Mucosa of descending colon (tissue), 3 donors: ENCODE measurements around the gene VSIG10. TPM values are rescaled to one million over a fixed set of nuclear protein-coding genes. Genes with fewer than 3 reads are reported as not detected.
A peak's percentile ranks its signal among the peaks of the same experiment; 100 is the strongest.

Source experiments
- ATAC-seq: fragments of 200-7000 bp; cut with Tn5 transposase; one replicate; pipeline ENCODE4 v1.9.1; 2020; ENCODE audit warnings: mild to moderate bottlenecking, moderate library complexity
- DNase-seq, 3 donors: peaks; one replicate each; pipeline ENCODE4 v3.0.0-alpha.2; 2020
- H3K36me3 ChIP-seq: fragments of 200-600 bp; one replicate; pipeline ENCODE4 v1.8.0; 2021; ENCODE audit warnings: low read depth, mild to moderate bottlenecking
- H3K4me1 ChIP-seq: fragments of 200-600 bp; one replicate; pipeline ENCODE4 v1.8.0; 2021; ENCODE audit warnings: low read depth, mild to moderate bottlenecking
- H3K4me3 ChIP-seq: fragments of 200-600 bp; one replicate; pipeline ENCODE4 v1.8.0; 2021; ENCODE audit warnings: mild to moderate bottlenecking
- H3K9me3 ChIP-seq: fragments of 200-600 bp; one replicate; pipeline ENCODE4 v1.8.0; 2021; ENCODE audit warnings: mild to moderate bottlenecking
- CTCF ChIP-seq: fragments of 200-600 bp; IDR thresholded peaks from one replicate; pipeline ENCODE4 v1.8.0; 2022; ENCODE audit warnings: antibody characterized with exemption, mild to moderate bottlenecking
- intact Hi-C, 2 donors: fragments of 100-400 bp; cut with DNase I in 1 of 2; cut with micrococcal nuclease in 1 of 2; formaldehyde crosslinking; loops; one replicate each; pipeline versions ENCODE4 v1.11.0 to v1.11.1; 2022; cut with DNase I, micrococcal nuclease
- total RNA-seq, 3 donors: library from RNA; stranded (reverse); fragmentation: NEBNext Ultra II Directional in 2 of 3; extraction: Animal tissue kit (Norgen Biotek cat#: 25700) in 2 of 3; gene quantifications; one replicate each; pipeline versions ENCODE4 v1.2.1 to v1.2.4, GENCODE V29; 2021 to 2023
- donor health status: DM: no; HTN: no; CAD: no; lungs with moderate emphysema.
- donor health status: DM: no; HTN: no; CAD: no.
- donor health status: DM: no; HTN: yes; CAD: no.

Gene VSIG10
- total RNA-seq, 3 donors from 2014 or later, result 56.2 to 131 (median 68.7) TPM

DNA sequence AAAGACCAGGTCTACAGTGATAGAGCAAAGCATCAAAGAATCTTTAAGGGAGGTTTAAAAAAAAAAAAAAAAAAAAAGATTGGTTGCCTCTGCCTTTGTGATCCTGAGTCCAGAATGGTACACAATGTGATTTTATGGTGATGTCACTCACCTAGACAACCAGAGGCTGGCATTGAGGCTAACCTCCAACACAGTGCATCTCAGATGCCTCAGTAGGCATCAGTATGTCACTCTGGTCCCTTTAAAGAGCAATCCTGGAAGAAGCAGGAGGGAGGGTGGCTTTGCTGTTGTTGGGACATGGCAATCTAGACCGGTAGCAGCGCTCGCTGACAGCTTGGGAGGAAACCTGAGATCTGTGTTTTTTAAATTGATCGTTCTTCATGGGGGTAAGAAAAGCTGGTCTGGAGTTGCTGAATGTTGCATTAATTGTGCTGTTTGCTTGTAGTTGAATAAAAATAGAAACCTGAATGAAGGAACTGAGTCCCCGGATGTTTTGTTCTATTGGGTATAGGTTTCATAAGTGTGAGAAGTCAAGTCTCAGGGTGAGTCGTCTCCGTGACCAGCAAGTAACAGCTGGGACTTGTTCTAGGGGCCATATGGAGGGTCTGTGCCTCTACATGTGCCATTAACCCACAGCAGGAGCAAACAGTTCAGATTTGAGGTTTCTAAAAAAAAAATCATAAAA is 41.4 kb upstream of the VSIG10 start:
- Histone ChIP-seq H3K36me3 (peaks cover 10% of the 10 kb centered on the region), H3K4me1 (peaks cover 2% of the 10 kb centered on the region), H3K9me3 (no peaks in the 10 kb centered on the region), H3K4me3 (no peak overlapping the region)
- intact Hi-C loops, result no loop called here
- TF ChIP-seq CTCF, result no peak
- no peak for DNase-seq
- no peak for ATAC-seq

DNA sequence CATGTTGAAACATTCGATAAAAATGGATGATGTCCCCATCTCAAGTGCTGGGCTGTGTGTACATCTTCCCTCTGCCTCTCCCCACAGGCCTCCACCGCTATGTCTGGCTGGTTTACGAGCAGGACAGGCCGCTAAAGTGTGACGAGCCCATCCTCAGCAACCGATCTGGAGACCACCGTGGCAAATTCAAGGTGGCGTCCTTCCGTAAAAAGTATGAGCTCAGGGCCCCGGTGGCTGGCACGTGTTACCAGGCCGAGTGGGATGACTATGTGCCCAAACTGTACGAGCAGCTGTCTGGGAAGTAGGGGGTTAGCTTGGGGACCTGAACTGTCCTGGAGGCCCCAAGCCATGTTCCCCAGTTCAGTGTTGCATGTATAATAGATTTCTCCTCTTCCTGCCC is 40.7 kb upstream of the VSIG10 start:
- Histone ChIP-seq H3K4me3 (no peak overlapping the region), H3K36me3 (peaks cover 10% of the 10 kb centered on the region), H3K9me3 (no peaks in the 10 kb centered on the region), H3K4me1 (peaks cover 2% of the 10 kb centered on the region)
- TF ChIP-seq CTCF, result no peak
- intact Hi-C loops, result no loop called here
- no peak for DNase-seq
- no peak for ATAC-seq

DNA sequence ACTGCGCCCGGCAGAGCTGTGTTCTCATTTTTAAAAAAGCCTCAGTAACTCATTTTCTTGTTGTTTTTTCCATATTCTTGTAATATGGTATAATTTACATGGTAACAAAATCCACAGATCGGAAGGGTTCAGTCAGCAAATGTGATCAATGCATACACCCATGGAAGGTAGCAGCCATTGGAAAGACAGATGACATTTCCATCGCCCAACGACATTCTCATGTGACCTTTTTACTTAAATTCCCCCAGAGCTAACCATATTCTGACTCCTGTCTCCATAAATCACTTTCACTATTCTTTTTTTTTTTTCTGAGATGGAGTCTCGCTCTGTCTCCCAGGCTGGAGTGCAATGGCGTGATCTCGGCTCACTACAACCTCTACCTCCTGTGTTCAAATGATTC is 37.0 kb upstream of the VSIG10 start:
- Histone ChIP-seq H3K4me3 (no peak overlapping the region), H3K4me1 (peaks cover 8% of the 10 kb centered on the region), H3K36me3 (peaks cover 5% of the 10 kb centered on the region), H3K9me3 (no peaks in the 10 kb centered on the region)
- no peak for DNase-seq
- intact Hi-C loops, result no loop called here
- ATAC-seq, result no peak
- TF ChIP-seq CTCF, result no peak

DNA sequence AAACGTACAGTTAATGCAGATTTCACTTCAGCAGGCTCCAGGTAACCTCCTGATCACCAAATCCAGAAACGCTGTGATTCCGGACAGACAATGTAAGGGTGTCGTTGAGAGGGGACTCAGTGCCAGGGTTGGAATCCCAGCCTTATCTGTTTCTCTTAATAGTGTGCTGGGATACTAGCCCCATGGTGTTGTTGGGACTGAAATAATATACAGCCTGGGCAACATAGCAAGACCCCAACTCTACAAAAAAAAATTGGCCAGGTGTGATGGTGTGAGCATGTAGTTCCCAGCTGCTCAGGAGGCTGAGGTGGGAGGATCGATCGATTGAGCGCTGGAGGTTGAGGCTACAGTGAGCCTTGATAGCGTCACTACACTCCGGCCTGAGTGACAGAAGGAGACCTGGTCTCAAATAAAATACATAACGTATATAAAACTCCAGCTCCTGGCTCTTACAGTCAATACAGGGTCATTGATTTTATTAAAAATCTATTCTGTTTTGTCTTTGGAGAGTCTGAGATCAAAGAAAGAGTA is 33.4 kb upstream of the VSIG10 start:
- no peak for ATAC-seq
- intact Hi-C loops, result no loop called here
- H3K4me1 ChIP-seq, result peaks cover 10% of the 10 kb centered on the region

DNA sequence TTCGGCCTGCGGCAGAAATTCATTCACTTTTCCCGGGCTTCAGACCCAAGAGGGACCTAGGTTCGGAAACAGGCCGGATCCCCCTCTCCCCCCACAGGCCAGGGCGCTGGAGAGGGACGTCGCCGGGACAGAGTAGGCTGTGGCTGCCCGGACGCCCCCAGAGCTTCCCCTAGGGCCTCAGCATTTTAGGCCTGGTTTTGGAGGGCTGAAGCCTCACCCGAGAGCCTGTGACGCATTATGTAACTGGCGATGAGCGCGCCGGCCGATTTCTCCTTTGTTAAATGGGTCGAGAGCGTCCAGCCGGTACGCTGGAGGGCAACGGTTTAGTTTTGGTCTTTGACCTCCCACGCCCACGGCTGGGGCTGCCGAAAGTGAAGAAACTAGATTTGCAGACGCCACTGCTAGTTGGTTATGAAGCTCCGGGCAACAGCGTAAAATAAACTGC is 32.8 kb upstream of the VSIG10 start:
- intact Hi-C loops, result no loop called here
- Histone ChIP-seq H3K4me1 (peaks cover 14% of the 10 kb centered on the region), H3K4me3 (peak overlapping the region; percentile 67), H3K9me3 (no peaks in the 10 kb centered on the region), H3K36me3 (peaks cover 5% of the 10 kb centered on the region)
- DNase-seq (peak; percentile 69 to 72 (median 72)), ATAC-seq (peak; percentile 53)
- TF ChIP-seq CTCF, result no peak

More for the DNA sequence above, 33.4 kb upstream of the VSIG10 start:
- H3K36me3 ChIP-seq, result peaks cover 5% of the 10 kb centered on the region
- no peak for TF ChIP-seq CTCF
- no peaks in the 10 kb centered on the region for H3K9me3 ChIP-seq
- DNase-seq, result no peak
- H3K4me3 ChIP-seq, result no peak overlapping the region
